Suprapubic skin (tissue), 4 donors: ENCODE measurements around the gene DLGAP5. TPM values are rescaled to one million over a fixed set of nuclear protein-coding genes. Genes with fewer than 3 reads are reported as not detected.

ENCODE experiments used
- DNase-seq, 2 donors: peaks; one replicate each; pipeline ENCODE4 v3.0.0-alpha.2; 2019; ENCODE audit warnings: low spot score in 2 of 2
- H3K27ac ChIP-seq: fragments of 200-600 bp; sonication (generic); one replicate; pipeline ENCODE4 v1.5.1; 2019
- H3K27me3 ChIP-seq: fragments of 200-600 bp; sonication (generic); one replicate; pipeline ENCODE4 v1.5.1; 2019
- H3K36me3 ChIP-seq: fragments of 200-600 bp; sonication (generic); one replicate; pipeline ENCODE4 v1.5.1; 2019
- H3K4me1 ChIP-seq: fragments of 200-600 bp; sonication (generic); one replicate; pipeline ENCODE4 v1.5.1; 2019
- H3K4me3 ChIP-seq: fragments of 200-600 bp; sonication (generic); one replicate; pipeline ENCODE4 v1.5.1; 2019; ENCODE audit warnings: mild to moderate bottlenecking
- H3K9me3 ChIP-seq: fragments of 200-600 bp; sonication (generic); one replicate; pipeline ENCODE4 v1.5.1; 2019
- EP300 ChIP-seq: sonication (generic); formaldehyde crosslinking; IDR thresholded peaks from one replicate; pipeline ENCODE4 v1.6.1; 2017; ENCODE audit warnings: antibody characterized with exemption
- POLR2A ChIP-seq, 2 donors: fragments of 450-650 bp; IDR thresholded peaks; one replicate each; pipeline ENCODE4 v1.6.1; 2017; ENCODE audit warnings: antibody characterized with exemption in 2 of 2, mild to moderate bottlenecking in 2 of 2, moderate library complexity in 2 of 2
- POLR2AphosphoS5 ChIP-seq, 3 donors: sonication (generic); formaldehyde crosslinking; IDR thresholded peaks; one replicate each; pipeline ENCODE4 v1.6.1; 2017; ENCODE audit warnings: antibody characterized with exemption in 3 of 3
- WGBS: methylation state at CpG from one replicate; pipeline ENCODE4 v1.1.5; 2018; 5-methylcytosine and 5-hydroxymethylcytosine counted together
- total RNA-seq, 4 donors: library from RNA; depleted of rRNA; stranded (reverse); fragments of >200 nt; gene quantifications; one replicate each; pipeline ENCODE4 v1.1.0, GENCODE V29; 2016
- TF ChIP-seq, protein P1 (sequence below), 2 donors: fragments of 200-600 bp in 1 of 2; fragments of 450-650 bp in 1 of 2; sonication (generic) in 1 of 2; IDR thresholded peaks; one replicate each; pipeline ENCODE4 v1.5.1; 2016 to 2019; ENCODE audit warnings: antibody characterized with exemption in 2 of 2, mild to moderate bottlenecking in 1 of 2, moderate library complexity in 1 of 2

DLGAP5 gene
- total RNA-seq, 4 donors from 2014 or later, result 0.72 to 2.6 (median 1.9) TPM

DNA sequence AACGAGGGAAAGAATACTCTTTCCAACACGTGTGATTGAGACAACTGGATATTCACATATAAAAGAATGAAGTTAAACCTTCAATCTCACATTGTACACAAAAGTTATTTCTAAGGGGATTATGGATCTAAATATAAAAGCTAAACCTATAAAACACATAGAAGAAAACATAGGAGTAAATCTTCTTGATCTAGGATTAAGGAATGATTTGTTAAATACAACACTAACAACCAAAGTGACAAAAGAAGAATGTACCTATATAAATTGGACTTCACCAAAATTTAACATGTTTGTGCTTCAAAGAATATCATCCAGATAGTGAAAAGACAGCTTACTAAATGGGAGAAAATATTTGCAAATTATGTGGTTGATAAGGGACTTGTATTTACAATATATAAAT is 36.9 kb upstream of the DLGAP5 start:
- Histone ChIP-seq H3K36me3 (no peaks in the 10 kb centered on the region), H3K4me1 (no peaks in the 10 kb centered on the region), H3K9me3 (peaks cover 7% of the 10 kb centered on the region), H3K27me3 (no peaks in the 10 kb centered on the region), H3K27ac (no peak overlapping the region), H3K4me3 (no peak overlapping the region)
- WGBS, result 89% methylated on average over 2 of the region's 2 CpGs
- TF ChIP-seq, protein P1, sequence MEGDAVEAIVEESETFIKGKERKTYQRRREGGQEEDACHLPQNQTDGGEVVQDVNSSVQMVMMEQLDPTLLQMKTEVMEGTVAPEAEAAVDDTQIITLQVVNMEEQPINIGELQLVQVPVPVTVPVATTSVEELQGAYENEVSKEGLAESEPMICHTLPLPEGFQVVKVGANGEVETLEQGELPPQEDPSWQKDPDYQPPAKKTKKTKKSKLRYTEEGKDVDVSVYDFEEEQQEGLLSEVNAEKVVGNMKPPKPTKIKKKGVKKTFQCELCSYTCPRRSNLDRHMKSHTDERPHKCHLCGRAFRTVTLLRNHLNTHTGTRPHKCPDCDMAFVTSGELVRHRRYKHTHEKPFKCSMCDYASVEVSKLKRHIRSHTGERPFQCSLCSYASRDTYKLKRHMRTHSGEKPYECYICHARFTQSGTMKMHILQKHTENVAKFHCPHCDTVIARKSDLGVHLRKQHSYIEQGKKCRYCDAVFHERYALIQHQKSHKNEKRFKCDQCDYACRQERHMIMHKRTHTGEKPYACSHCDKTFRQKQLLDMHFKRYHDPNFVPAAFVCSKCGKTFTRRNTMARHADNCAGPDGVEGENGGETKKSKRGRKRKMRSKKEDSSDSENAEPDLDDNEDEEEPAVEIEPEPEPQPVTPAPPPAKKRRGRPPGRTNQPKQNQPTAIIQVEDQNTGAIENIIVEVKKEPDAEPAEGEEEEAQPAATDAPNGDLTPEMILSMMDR (IDR thresholded peaks at IDR 0.05), result no peak
- TF ChIP-seq POLR2A (IDR thresholded peaks at IDR 0.05) (no peak), POLR2AphosphoS5 (IDR thresholded peaks at IDR 0.05) (no peak), EP300 (no peak)
- no peak for DNase-seq

DNA sequence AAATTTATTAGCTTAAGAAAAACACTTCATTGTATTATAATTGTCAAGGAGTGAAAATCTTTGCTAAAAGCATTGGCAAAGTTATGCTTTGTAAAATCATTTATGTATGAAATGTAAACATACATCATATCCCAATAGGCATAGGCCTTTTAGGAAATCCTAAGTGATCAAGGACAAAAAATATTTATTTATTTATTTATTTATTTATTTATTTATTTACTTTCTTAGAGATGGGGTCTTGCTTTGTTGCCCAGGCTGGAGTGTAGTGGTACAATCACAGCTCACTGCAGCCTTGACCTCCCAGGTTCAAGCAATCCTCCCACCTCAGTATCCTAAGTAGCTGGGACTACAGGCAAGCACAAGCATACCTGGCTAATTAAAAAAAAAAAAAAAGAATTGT is 32.0 kb upstream of the DLGAP5 start:
- H3K27ac ChIP-seq, result no peak overlapping the region
- peaks cover 7% of the 10 kb centered on the region for H3K9me3 ChIP-seq
- no peaks in the 10 kb centered on the region for H3K4me1 ChIP-seq
- H3K4me3 ChIP-seq, result no peak overlapping the region
- no peaks in the 10 kb centered on the region for H3K36me3 ChIP-seq
- H3K27me3 ChIP-seq, result no peaks in the 10 kb centered on the region
- no peak for DNase-seq
- TF ChIP-seq, protein P1 (IDR thresholded peaks at IDR 0.05), result no peak
- no peak for TF ChIP-seq EP300

DNA sequence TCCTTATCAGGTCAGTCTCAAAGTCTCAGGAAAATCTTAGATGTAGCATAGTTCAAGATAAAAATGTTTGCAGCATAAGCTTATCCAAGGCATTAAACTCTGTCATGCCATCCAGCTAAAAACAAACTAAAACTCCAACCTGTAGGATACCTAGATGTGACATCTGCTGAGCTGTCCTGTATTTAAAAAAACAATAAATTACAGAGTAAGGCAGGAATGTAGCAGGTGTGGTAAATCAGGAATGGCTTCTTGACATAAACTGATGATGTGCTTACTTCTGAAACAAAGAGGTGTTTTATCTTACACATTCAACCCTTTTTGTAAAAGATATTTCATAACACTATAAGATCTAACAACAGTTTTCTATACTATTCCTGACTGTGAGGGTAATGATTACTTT is 30.6 kb upstream of the DLGAP5 start:
- Histone ChIP-seq H3K27me3 (no peaks in the 10 kb centered on the region), H3K4me3 (no peak overlapping the region), H3K4me1 (no peaks in the 10 kb centered on the region), H3K36me3 (no peaks in the 10 kb centered on the region), H3K9me3 (peaks cover 5% of the 10 kb centered on the region), H3K27ac (no peak overlapping the region)
- TF ChIP-seq POLR2AphosphoS5 (IDR thresholded peaks at IDR 0.05) (no peak), EP300 (no peak)
- DNase-seq, result no peak

DNA sequence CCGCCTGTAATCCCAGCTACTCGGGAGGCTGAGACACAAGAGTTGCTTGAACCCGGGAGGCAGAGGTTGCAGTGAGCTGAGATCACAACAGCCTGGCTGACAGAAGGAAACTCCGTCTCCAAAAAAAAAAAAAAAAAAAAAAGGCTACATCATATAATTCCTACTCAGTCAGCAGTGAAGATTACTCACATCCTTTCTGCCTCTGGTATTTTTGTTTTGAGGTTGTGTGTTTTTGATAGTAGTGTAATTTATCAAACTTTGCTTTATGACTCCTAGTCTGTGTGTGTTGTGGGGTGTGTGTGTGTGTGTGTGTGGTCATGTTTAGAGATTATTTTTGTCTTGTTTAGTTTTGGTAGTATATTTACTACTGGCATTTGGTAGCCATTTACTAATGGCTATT is 29.8 kb upstream of the DLGAP5 start:
- Histone ChIP-seq H3K27ac (no peak overlapping the region), H3K36me3 (no peaks in the 10 kb centered on the region), H3K9me3 (no peaks in the 10 kb centered on the region), H3K4me1 (no peaks in the 10 kb centered on the region), H3K27me3 (no peaks in the 10 kb centered on the region), H3K4me3 (no peak overlapping the region)
- no peak for DNase-seq
- TF ChIP-seq, protein P1 (IDR thresholded peaks at IDR 0.05), result no peak
- TF ChIP-seq EP300 (no peak), POLR2AphosphoS5 (IDR thresholded peaks at IDR 0.05) (no peak), POLR2A (IDR thresholded peaks at IDR 0.05) (no peak)
- 74% methylated on average over 4 of the region's 4 CpGs for WGBS

DNA sequence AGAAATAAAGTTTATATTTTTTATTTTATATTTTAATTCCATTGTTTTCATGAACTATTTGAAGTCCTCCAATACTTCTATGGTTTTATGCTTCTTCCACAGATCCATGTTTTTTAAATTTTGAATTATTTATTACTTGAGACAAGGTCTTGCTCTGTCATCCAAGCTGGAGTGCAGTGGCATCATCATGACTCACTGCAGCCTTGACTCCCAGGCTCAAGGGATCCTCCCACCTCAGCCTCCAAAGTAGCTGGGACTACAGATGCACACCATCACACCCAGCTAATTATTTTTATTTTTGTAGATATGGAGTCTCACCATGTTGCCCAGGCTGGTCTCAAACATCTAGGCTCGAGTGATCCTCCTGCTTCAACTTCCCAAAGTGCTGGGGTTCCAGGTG is 28.8 kb upstream of the DLGAP5 start:
- Histone ChIP-seq H3K9me3 (no peaks in the 10 kb centered on the region), H3K36me3 (no peaks in the 10 kb centered on the region), H3K4me3 (no peak overlapping the region), H3K4me1 (no peaks in the 10 kb centered on the region), H3K27ac (no peak overlapping the region), H3K27me3 (no peaks in the 10 kb centered on the region)
- whole genome bisulfite sequencing, result 96% methylated on average over 1 of the region's 1 CpG
- TF ChIP-seq POLR2A (IDR thresholded peaks at IDR 0.05), result no peak
- TF ChIP-seq EP300, result no peak
- TF ChIP-seq, protein P1 (IDR thresholded peaks at IDR 0.05), result no peak
- no peak for TF ChIP-seq POLR2AphosphoS5 (IDR thresholded peaks at IDR 0.05)
- DNase-seq, result no peak

DNA sequence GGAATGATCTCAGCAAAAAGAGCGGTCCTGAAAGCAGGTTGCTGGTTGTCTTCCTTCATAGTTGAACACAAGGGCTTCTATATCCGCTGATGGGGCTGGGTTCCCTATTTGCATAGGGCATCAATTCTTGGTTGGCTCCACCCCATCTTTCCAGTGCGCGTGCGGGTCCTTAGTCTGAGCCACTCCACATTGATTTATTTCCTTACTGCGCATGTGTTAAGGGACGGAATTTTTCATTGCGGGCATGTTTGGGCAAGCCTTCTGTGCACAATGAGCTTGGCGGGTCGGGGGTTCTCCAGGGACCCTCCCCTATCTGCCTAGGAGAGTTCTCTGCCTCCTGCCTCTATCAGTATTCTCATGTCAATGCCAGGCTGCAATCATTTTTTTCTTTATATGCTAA is 21.2 kb upstream of the DLGAP5 start:
- H3K9me3 ChIP-seq, result no peaks in the 10 kb centered on the region
- H3K4me1 ChIP-seq, result peaks cover 4% of the 10 kb centered on the region
- no peaks in the 10 kb centered on the region for H3K36me3 ChIP-seq
- H3K27me3 ChIP-seq, result no peaks in the 10 kb centered on the region
- no peak overlapping the region for H3K27ac ChIP-seq
- no peak for TF ChIP-seq EP300
- H3K4me3 ChIP-seq, result no peak overlapping the region
- no peak for DNase-seq
- WGBS, result 65% methylated on average over 10 of the region's 10 CpGs
